ENCODE results near the gene BBS2.

- TF ChIP-seq CTCF (IDR thresholded peaks at IDR 0.05) (peak in 2 of 6 experiments; percentile 25 to 31), POLR2AphosphoS5 (IDR thresholded peaks at IDR 0.05) (peak; percentile 72 to 81)
Observed at GRCh38 chr16:56450986-56451752, 68.7 kb downstream of the BBS2 start, which contains the start of the genes NUDT21 and OGFOD1.

All from upper lobe of left lung (tissue), 4 donors.